ENCODE data around the gene STAP1. TPM values are rescaled to one million over a fixed set of nuclear protein-coding genes. Genes with fewer than 3 reads are reported as not detected.

The STAP1 gene
- total RNA-seq, 1 donor from 2014 or later = 0.65 TPM

GRCh38 chr4:67556436-67556835 is 2.1 kb upstream of the STAP1 start:
- DNase-seq (ENCODE audit: low spot score) = no peak

GRCh38 chr4:67565284-67565683 is 6.8 kb downstream of the STAP1 start:
- DNase-seq (ENCODE audit: low spot score) = no peak

- no peak for DNase-seq (ENCODE audit: low spot score)
Observed at GRCh38 chr4:67566335-67566734, 7.8 kb downstream of the STAP1 start.

- no peak for DNase-seq (ENCODE audit: low spot score)
Observed at GRCh38 chr4:67568820-67569219, 10.3 kb downstream of the STAP1 start.

GRCh38 chr4:67570537-67570936 is 12.0 kb downstream of the STAP1 start:
- DNase-seq (ENCODE audit: low spot score) = no peak

GRCh38 chr4:67571975-67572374 is 13.4 kb downstream of the STAP1 start:
- DNase-seq (ENCODE audit: low spot score) = no peak

- no peak for DNase-seq (ENCODE audit: low spot score)
Observed at GRCh38 chr4:67573193-67573592, 14.7 kb downstream of the STAP1 start.

- no peak for DNase-seq (ENCODE audit: low spot score)
Observed at GRCh38 chr4:67575232-67576058, 16.9 kb downstream of the STAP1 start.

- no peak for DNase-seq (ENCODE audit: low spot score)
Observed at GRCh38 chr4:67576059-67576466, 17.5 kb downstream of the STAP1 start.

- DNase-seq (ENCODE audit: low spot score) = no peak
Observed at GRCh38 chr4:67576538-67576937, 18.0 kb downstream of the STAP1 start.

- no peak for DNase-seq (ENCODE audit: low spot score)
Observed at GRCh38 chr4:67580577-67580976, 22.1 kb downstream of the STAP1 start.

GRCh38 chr4:67581208-67581857 is 22.8 kb downstream of the STAP1 start:
- DNase-seq (ENCODE audit: low spot score) = no peak

- DNase-seq (ENCODE audit: low spot score) = no peak
Observed at GRCh38 chr4:67581913-67582312, 23.4 kb downstream of the STAP1 start.

GRCh38 chr4:67584496-67584895 is 26.0 kb downstream of the STAP1 start:
- DNase-seq (ENCODE audit: low spot score) = no peak

GRCh38 chr4:67587156-67587555 is 28.6 kb downstream of the STAP1 start:
- DNase-seq (ENCODE audit: low spot score) = no peak

- no peak for DNase-seq (ENCODE audit: low spot score)
Observed at GRCh38 chr4:67593741-67594175, 35.2 kb downstream of the STAP1 start.

- DNase-seq (ENCODE audit: low spot score) = no peak
Observed at GRCh38 chr4:67603310-67604028, 44.9 kb downstream of the STAP1 start.

GRCh38 chr4:67604029-67604381 is 45.5 kb downstream of the STAP1 start:
- DNase-seq (ENCODE audit: low spot score) = no peak

GRCh38 chr4:67604749-67605148 is 46.2 kb downstream of the STAP1 start:
- no peak for DNase-seq (ENCODE audit: low spot score)

- no peak for DNase-seq (ENCODE audit: low spot score)
Observed at GRCh38 chr4:67608027-67608426, 49.5 kb downstream of the STAP1 start.

- no peak for DNase-seq (ENCODE audit: low spot score)
Observed at GRCh38 chr4:67614186-67614585, 55.7 kb downstream of the STAP1 start.

- no peak for DNase-seq (ENCODE audit: low spot score)
Observed at GRCh38 chr4:67615119-67615518, 56.6 kb downstream of the STAP1 start.

- no peak for DNase-seq (ENCODE audit: low spot score)
Observed at GRCh38 chr4:67616478-67616877, 58.0 kb downstream of the STAP1 start.
